Upper lobe of left lung (tissue), 6 donors: ENCODE measurements around the gene NPHS1. TPM values are rescaled to one million over a fixed set of nuclear protein-coding genes. Genes with fewer than 3 reads are reported as not detected.

ENCODE experiments used
- ATAC-seq, 2 donors: fragments of 200-7000 bp; cut with Tn5 transposase; one replicate each; pipeline ENCODE4 v1.9.1; 2022; ENCODE audit warnings: mild to moderate bottlenecking in 2 of 2, moderate library complexity in 2 of 2; ENCODE audit not compliant: low FRiP score in 2 of 2
- DNase-seq, 2 donors: peaks; one replicate each; pipeline ENCODE4 v3.0.0-alpha.2; 2019 to 2020
- H3K27ac ChIP-seq, 4 donors: fragments of 200-600 bp; sonication (generic); one replicate each; pipeline ENCODE4 v1.5.1; 2016 to 2019
- H3K27me3 ChIP-seq, 4 donors: fragments of 200-600 bp; sonication (generic); one replicate each; pipeline ENCODE4 v1.5.1; 2017 to 2019
- H3K36me3 ChIP-seq, 4 donors: fragments of 200-600 bp; sonication (generic); one replicate each; pipeline ENCODE4 v1.5.1; 2016 to 2019
- H3K4me1 ChIP-seq, 4 donors: fragments of 200-600 bp; sonication (generic); one replicate each; pipeline ENCODE4 v1.5.1; 2018 to 2019
- H3K4me3 ChIP-seq, 4 donors: fragments of 200-600 bp; sonication (generic); one replicate each; pipeline ENCODE4 v1.5.1; 2017 to 2019; ENCODE audit warnings: mild to moderate bottlenecking in 2 of 4, moderate library complexity in 1 of 4
- H3K9me3 ChIP-seq, 4 donors: fragments of 200-600 bp; sonication (generic); one replicate each; pipeline ENCODE4 v1.5.1; 2018 to 2019
- EP300 ChIP-seq, 4 donors: sonication (generic); formaldehyde crosslinking; IDR thresholded peaks; one replicate each; pipeline ENCODE4 v1.5.1; 2017; ENCODE audit warnings: antibody characterized with exemption in 4 of 4, control low read depth in 2 of 4
- POLR2A ChIP-seq, 4 donors: fragments of 450-650 bp; IDR thresholded peaks; one replicate each; pipeline ENCODE4 v1.5.1; 2016 to 2017; ENCODE audit warnings: antibody characterized with exemption in 4 of 4, mild to moderate bottlenecking in 2 of 4
- POLR2AphosphoS5 ChIP-seq, 2 donors: sonication (generic); formaldehyde crosslinking; IDR thresholded peaks; one replicate each; pipeline ENCODE4 v1.5.1; 2017; ENCODE audit warnings: antibody characterized with exemption in 2 of 2
- WGBS, 2 donors: methylation state at CpG; one replicate each; pipeline ENCODE4 v1.1.5; 2017 to 2018; 5-methylcytosine and 5-hydroxymethylcytosine counted together
- total RNA-seq, 6 donors: library from RNA; depleted of rRNA in 4 of 6; stranded (reverse); fragments of >200 nt in 4 of 6; gene quantifications; one replicate each; pipeline versions ENCODE4 v1.1.0 to v1.2.1, GENCODE V29; 2016 to 2021
- TF ChIP-seq, protein P1 (sequence below), 6 experiments: fragments of 450-650 bp in 4 of 6; fragments of 200-600 bp in 2 of 6; sonication (generic) in 2 of 6; IDR thresholded peaks; one replicate each; pipeline ENCODE4 v1.5.1; 2016 to 2019; ENCODE audit warnings: antibody characterized with exemption in 6 of 6
- donor health status: DM: no; HTN: no; CAD: no; lungs with moderate emphysema.
- donor health status: DM: no; HTN: yes; CAD: no; lungs with severe emphysema.

Gene NPHS1
- total RNA-seq, 6 donors from 2014 or later: not detected

DNA sequence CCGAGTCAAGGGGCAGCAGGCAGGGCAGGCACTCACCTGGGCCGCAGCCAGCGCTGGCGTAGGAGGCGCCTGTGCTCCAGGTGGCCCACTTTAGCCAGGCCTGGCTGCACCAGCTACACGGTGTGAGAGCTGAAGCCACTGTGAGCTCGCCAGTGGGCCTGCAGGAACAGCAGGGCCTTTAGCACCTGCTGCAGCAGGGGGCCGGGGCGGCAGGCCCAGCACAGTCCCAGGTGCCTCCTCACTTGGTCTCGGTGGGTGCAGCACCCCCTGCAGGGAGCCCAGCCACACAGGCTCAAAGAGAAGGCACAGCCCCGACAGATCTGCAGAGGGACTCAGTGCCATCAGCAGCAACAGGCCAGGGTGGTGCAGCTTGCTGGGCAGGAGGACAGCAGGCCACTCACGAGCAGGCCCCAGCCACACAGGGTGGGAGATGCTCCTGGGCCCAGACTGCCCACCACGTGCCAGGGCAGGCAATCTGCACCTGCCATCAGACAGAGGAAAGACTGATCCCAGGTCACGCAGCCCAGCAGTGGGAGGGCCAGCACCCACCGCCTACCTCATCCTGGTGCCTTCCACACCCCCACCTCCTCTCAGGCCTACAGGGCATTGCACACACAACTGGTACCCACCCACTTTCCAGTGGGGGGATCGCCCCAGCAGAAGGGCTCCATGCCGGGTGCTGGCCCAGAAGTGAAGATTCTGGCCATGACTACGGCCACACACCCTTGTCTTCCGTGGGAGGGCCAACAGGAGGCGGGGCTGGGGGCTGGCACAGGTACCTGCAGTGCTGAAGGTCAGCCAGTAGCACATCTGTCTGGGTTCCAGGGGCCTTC lies 61.1 kb downstream of the NPHS1 start:
- TF ChIP-seq EP300 (IDR thresholded peaks at IDR 0.05): no peak
- TF ChIP-seq POLR2A (IDR thresholded peaks at IDR 0.05): no peak
- TF ChIP-seq, protein P1, sequence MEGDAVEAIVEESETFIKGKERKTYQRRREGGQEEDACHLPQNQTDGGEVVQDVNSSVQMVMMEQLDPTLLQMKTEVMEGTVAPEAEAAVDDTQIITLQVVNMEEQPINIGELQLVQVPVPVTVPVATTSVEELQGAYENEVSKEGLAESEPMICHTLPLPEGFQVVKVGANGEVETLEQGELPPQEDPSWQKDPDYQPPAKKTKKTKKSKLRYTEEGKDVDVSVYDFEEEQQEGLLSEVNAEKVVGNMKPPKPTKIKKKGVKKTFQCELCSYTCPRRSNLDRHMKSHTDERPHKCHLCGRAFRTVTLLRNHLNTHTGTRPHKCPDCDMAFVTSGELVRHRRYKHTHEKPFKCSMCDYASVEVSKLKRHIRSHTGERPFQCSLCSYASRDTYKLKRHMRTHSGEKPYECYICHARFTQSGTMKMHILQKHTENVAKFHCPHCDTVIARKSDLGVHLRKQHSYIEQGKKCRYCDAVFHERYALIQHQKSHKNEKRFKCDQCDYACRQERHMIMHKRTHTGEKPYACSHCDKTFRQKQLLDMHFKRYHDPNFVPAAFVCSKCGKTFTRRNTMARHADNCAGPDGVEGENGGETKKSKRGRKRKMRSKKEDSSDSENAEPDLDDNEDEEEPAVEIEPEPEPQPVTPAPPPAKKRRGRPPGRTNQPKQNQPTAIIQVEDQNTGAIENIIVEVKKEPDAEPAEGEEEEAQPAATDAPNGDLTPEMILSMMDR (IDR thresholded peaks at IDR 0.05): no peak
- no peak for TF ChIP-seq POLR2AphosphoS5 (IDR thresholded peaks at IDR 0.05)
- ATAC-seq (no peak), DNase-seq (peak in 1 of 2 donors; percentile 74)
- H3K4me1 ChIP-seq: no peaks in the 10 kb centered on the region
- no peak overlapping the region for H3K27ac ChIP-seq
- no peak overlapping the region for H3K4me3 ChIP-seq
- H3K36me3 ChIP-seq: peaks cover 0 to 2% (median 0%) of the 10 kb centered on the region in 4 donors
- H3K9me3 ChIP-seq: no peaks in the 10 kb centered on the region
- WGBS, 2 donors: 71 to 100% methylated on average over 2 to 19 of the region's 20 CpGs
- H3K27me3 ChIP-seq: no peaks in the 10 kb centered on the region

DNA sequence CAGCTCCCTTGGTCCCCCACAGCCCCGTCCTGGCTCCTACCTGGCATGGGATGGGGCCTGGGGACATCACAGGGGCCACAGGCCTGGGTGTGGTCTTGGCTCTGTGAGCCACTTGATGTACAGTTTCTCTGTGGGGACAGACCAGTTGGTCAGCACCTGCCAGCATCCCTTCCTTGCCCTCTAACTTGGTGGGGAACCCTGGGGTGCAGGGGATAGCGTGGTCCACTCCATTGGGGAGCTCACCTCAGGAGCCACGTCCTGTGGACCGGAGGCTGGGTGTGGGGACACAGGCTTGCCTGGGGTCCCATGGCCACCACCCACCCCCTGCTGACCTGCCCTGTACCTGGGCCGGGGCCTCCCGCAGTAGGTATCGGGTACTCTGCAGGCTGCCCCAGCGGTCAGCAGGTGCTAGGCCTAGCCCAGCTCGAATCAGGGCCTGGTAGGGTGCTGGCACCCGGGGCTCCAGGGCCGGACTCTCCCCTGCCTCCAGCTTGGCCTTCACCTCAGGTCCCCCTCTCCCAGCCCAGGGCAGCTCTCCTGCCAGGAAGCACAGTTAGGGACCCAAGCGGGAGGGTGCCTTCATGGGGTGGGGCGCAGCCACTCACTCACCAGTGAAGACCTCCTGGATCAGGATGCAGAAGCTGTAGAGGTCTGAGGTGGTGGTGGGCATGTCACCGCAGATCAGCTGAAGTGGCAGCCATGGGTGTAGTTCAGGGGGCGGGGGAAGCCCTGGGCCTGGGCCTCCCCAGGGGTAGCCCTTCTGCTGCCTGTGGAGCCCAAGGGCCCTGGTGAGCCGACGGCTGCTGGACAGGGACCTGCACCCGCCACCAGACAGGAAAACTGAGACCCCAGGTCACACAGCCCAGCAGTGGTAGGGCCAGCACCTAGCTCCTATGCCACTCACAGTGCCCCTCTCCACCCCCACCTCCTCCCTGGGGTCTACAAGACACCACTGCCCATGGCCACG lies 62.0 kb downstream of the NPHS1 start:
- TF ChIP-seq EP300 (IDR thresholded peaks at IDR 0.05): no peak
- no peak for TF ChIP-seq POLR2AphosphoS5 (IDR thresholded peaks at IDR 0.05)
- no peak for TF ChIP-seq POLR2A (IDR thresholded peaks at IDR 0.05)
- TF ChIP-seq, protein P1 (IDR thresholded peaks at IDR 0.05): no peak
- peak in 1 of 2 donors; percentile 72 for DNase-seq
- no peaks in the 10 kb centered on the region for H3K27me3 ChIP-seq
- H3K4me1 ChIP-seq: no peaks in the 10 kb centered on the region
- peaks cover 0 to 9% (median 2%) of the 10 kb centered on the region in 4 donors for H3K36me3 ChIP-seq
- no peak overlapping the region for H3K4me3 ChIP-seq
- 88 to 96% methylated on average over 5 to 11 of the region's 19 CpGs for WGBS, 2 donors
- no peak overlapping the region for H3K27ac ChIP-seq
- no peak for ATAC-seq
- no peaks in the 10 kb centered on the region for H3K9me3 ChIP-seq

- 94 to 98% methylated on average over 4 to 11 of the region's 11 CpGs for WGBS, 2 donors
Observed at GRCh38 chr19:35789195-35789977, 62.9 kb downstream of the NPHS1 start.

More at GRCh38 chr19:35789195-35789977, 62.9 kb downstream of the NPHS1 start:
- Histone ChIP-seq H3K4me3 (no peak overlapping the region), H3K9me3 (no peaks in the 10 kb centered on the region), H3K4me1 (no peaks in the 10 kb centered on the region), H3K27ac (no peak overlapping the region), H3K27me3 (no peaks in the 10 kb centered on the region), H3K36me3 (peaks cover 0 to 15% (median 5%) of the 10 kb centered on the region in 4 donors)
- DNase-seq (peak in 1 of 2 donors; percentile 70), ATAC-seq (no peak)
- no peak for TF ChIP-seq POLR2A (IDR thresholded peaks at IDR 0.05)
- TF ChIP-seq, protein P1 (IDR thresholded peaks at IDR 0.05): no peak
- TF ChIP-seq POLR2AphosphoS5 (IDR thresholded peaks at IDR 0.05): no peak
- TF ChIP-seq EP300 (IDR thresholded peaks at IDR 0.05): no peak
